ENCODE results near the gene ENPP7. TPM values are rescaled to one million over a fixed set of nuclear protein-coding genes. Genes with fewer than 3 reads are reported as not detected.

ENPP7 gene
- total RNA-seq, 4 donors from 2014 or later = not detected

- intact Hi-C loops (cut with DNase I; ENCODE audit: low total_unique reads) = no loop called here
- TF ChIP-seq CTCF (IDR thresholded peaks at IDR 0.05) (peak; percentile 74 to 93 (median 88)), POLR2A (IDR thresholded peaks at IDR 0.05) (no peak)
- DNase-seq = peak; percentile 48 to 70
- Histone ChIP-seq H3K9me3 (no peaks in the 10 kb centered on the region), H3K27ac (no peak overlapping the region), H3K36me3 (no peaks in the 10 kb centered on the region), H3K4me3 (no peak overlapping the region), H3K27me3 (peaks cover 1 to 30% of the 10 kb centered on the region in 2 donors), H3K4me1 (peaks cover 0 to 8% of the 10 kb centered on the region in 2 donors)
Observed at GRCh38 chr17:79741751-79742588, 11.2 kb downstream of the ENPP7 start.

GRCh38 chr17:79742589-79742918 is 11.8 kb downstream of the ENPP7 start:
- no peak for TF ChIP-seq POLR2A (IDR thresholded peaks at IDR 0.05)
- TF ChIP-seq CTCF (IDR thresholded peaks at IDR 0.05) = no peak
- H3K4me3 ChIP-seq = no peak overlapping the region
- intact Hi-C loops (cut with DNase I; ENCODE audit: low total_unique reads) = no loop called here
- peaks cover 0 to 12% of the 10 kb centered on the region in 2 donors for H3K4me1 ChIP-seq
- H3K27ac ChIP-seq = no peak overlapping the region
- no peaks in the 10 kb centered on the region for H3K9me3 ChIP-seq
- peaks cover 7 to 36% of the 10 kb centered on the region in 2 donors for H3K27me3 ChIP-seq
- no peaks in the 10 kb centered on the region for H3K36me3 ChIP-seq
- no peak for DNase-seq

GRCh38 chr17:79742951-79743476 is 12.3 kb downstream of the ENPP7 start:
- TF ChIP-seq POLR2A (IDR thresholded peaks at IDR 0.05) (no peak), CTCF (IDR thresholded peaks at IDR 0.05) (no peak)
- no peaks in the 10 kb centered on the region for H3K36me3 ChIP-seq
- H3K27me3 ChIP-seq = peaks cover 12 to 41% of the 10 kb centered on the region in 2 donors
- H3K27ac ChIP-seq = no peak overlapping the region
- no peaks in the 10 kb centered on the region for H3K9me3 ChIP-seq
- DNase-seq = no peak
- no peak overlapping the region for H3K4me3 ChIP-seq
- intact Hi-C loops (cut with DNase I; ENCODE audit: low total_unique reads) = no loop called here
- peaks cover 0 to 17% of the 10 kb centered on the region in 2 donors for H3K4me1 ChIP-seq

- Histone ChIP-seq H3K27ac (no peak overlapping the region), H3K27me3 (peaks cover 17 to 45% of the 10 kb centered on the region in 2 donors), H3K4me1 (peaks cover 0 to 22% of the 10 kb centered on the region in 2 donors), H3K9me3 (no peaks in the 10 kb centered on the region), H3K36me3 (no peaks in the 10 kb centered on the region), H3K4me3 (no peak overlapping the region)
- DNase-seq = no peak
- intact Hi-C loops (cut with DNase I; ENCODE audit: low total_unique reads) = no loop called here
- no peak for TF ChIP-seq CTCF (IDR thresholded peaks at IDR 0.05)
- TF ChIP-seq POLR2A (IDR thresholded peaks at IDR 0.05) = no peak
Observed at GRCh38 chr17:79743614-79744013, 12.9 kb downstream of the ENPP7 start.

- intact Hi-C loops (cut with DNase I; ENCODE audit: low total_unique reads) = no loop called here
- H3K36me3 ChIP-seq = no peaks in the 10 kb centered on the region
- peaks cover 26 to 56% of the 10 kb centered on the region in 2 donors for H3K27me3 ChIP-seq
- no peak overlapping the region for H3K4me3 ChIP-seq
- TF ChIP-seq POLR2A (IDR thresholded peaks at IDR 0.05) (no peak), CTCF (IDR thresholded peaks at IDR 0.05) (no peak)
- H3K9me3 ChIP-seq = no peaks in the 10 kb centered on the region
- no peak overlapping the region for H3K27ac ChIP-seq
- DNase-seq = no peak
- H3K4me1 ChIP-seq = peaks cover 0 to 22% of the 10 kb centered on the region in 2 donors
Observed at GRCh38 chr17:79745641-79746105, 14.9 kb downstream of the ENPP7 start.

Measured in uterus (tissue), 4 donors.